Measurements from ENCODE around the gene FOXRED2.

GRCh38 chr22:36497910-36498665 is 8.8 kb downstream of the FOXRED2 start:
- TF ChIP-seq, protein P1, sequence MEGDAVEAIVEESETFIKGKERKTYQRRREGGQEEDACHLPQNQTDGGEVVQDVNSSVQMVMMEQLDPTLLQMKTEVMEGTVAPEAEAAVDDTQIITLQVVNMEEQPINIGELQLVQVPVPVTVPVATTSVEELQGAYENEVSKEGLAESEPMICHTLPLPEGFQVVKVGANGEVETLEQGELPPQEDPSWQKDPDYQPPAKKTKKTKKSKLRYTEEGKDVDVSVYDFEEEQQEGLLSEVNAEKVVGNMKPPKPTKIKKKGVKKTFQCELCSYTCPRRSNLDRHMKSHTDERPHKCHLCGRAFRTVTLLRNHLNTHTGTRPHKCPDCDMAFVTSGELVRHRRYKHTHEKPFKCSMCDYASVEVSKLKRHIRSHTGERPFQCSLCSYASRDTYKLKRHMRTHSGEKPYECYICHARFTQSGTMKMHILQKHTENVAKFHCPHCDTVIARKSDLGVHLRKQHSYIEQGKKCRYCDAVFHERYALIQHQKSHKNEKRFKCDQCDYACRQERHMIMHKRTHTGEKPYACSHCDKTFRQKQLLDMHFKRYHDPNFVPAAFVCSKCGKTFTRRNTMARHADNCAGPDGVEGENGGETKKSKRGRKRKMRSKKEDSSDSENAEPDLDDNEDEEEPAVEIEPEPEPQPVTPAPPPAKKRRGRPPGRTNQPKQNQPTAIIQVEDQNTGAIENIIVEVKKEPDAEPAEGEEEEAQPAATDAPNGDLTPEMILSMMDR (conservative IDR thresholded peaks at IDR 0.05 in 1 of 2, IDR thresholded peaks at IDR 0.05 in 1 of 2; ENCODE audit: low read depth in 1 of 2, low read length in 2 of 2), result no peak
- TF ChIP-seq EZH2 (IDR thresholded peaks at IDR 0.05; ENCODE audit: low read length, missing control alignments), result no peak
